DOHH2 (cell line): ENCODE data around the gene TSPAN1.

Experiments used
- CTCF ChIP-seq: fragments of 200-600 bp; sonication (generic); IDR thresholded peaks from one replicate; pipeline ENCODE4 v1.5.1; 2014; ENCODE audit warnings: antibody characterized with exemption, mild to moderate bottlenecking, low read depth, low read length; ENCODE audit not compliant: poor library complexity, severe bottlenecking
- EZH2phosphoT487 ChIP-seq: fragments of 200-600 bp; sonication (generic); IDR thresholded peaks from 2 replicates; pipeline ENCODE4 v1.6.1; 2017; ENCODE audit warnings: borderline replicate concordance, mild to moderate bottlenecking, antibody characterized with exemption, low read length, moderate library complexity, mixed read lengths

- no peak for TF ChIP-seq CTCF
- no peak for TF ChIP-seq EZH2phosphoT487
These were observed 43.0 kb upstream of the TSPAN1 start for GRCh38 chr1:46131712-46132528.
